ENCODE results near the gene TEX26. TPM values are rescaled to one million over a fixed set of nuclear protein-coding genes. Genes with fewer than 3 reads are reported as not detected.

TEX26 gene
- total RNA-seq, 3 donors from 2014 or later (not counting 1 experiment from before 2014, with no cell fraction given), result not detected

- H3K36me3 ChIP-seq (ENCODE audit: control insufficient read depth, insufficient read depth, low read length), result no peaks in the 10 kb centered on the region
- H3K27ac Mint-ChIP-seq, result no peak overlapping the region
- intact Hi-C loops (cut with micrococcal nuclease), result no loop called here
- no peak overlapping the region for H3K27ac ChIP-seq (ENCODE audit: low read length)
- TF ChIP-seq CTCF (IDR thresholded peaks at IDR 0.05), result no peak
- H3K4me1 Mint-ChIP-seq, result peaks cover 0 to 9% of the 10 kb centered on the region in 2 donors
- no peak overlapping the region for H3K4me3 Mint-ChIP-seq
- peaks cover 5% of the 10 kb centered on the region for H3K4me1 ChIP-seq (ENCODE audit: control insufficient read depth, insufficient read depth, low read length)
- DNase-seq (no peak), ATAC-seq (peak in 1 of 3 donors; percentile 4)
- H3K4me3 ChIP-seq (ENCODE audit: low read length), result no peak overlapping the region
- H3K27me3 Mint-ChIP-seq (ENCODE audit: low read depth in 2 of 2), result peaks cover 38 to 51% of the 10 kb centered on the region in 2 donors
- no peaks in the 10 kb centered on the region for H3K9me3 ChIP-seq (ENCODE audit: control insufficient read depth, insufficient read depth, low read length)
- H3K27me3 ChIP-seq (ENCODE audit: control insufficient read depth, insufficient read depth, low read length), result peaks cover 8% of the 10 kb centered on the region
- WGBS (ENCODE audit: insufficient coverage), result 48% methylated on average over 10 of the region's 10 CpGs
- no peaks in the 10 kb centered on the region for H3K36me3 Mint-ChIP-seq
- no peaks in the 10 kb centered on the region for H3K9me3 Mint-ChIP-seq
Observed at GRCh38 chr13:30907121-30907861, 25.2 kb upstream of the TEX26 start.

GRCh38 chr13:30908416-30908980, 24.0 kb upstream of the TEX26 start:
- H3K27me3 Mint-ChIP-seq (ENCODE audit: low read depth in 2 of 2), result peaks cover 38 to 53% of the 10 kb centered on the region in 2 donors
- no peak for TF ChIP-seq CTCF (IDR thresholded peaks at IDR 0.05)
- H3K27ac Mint-ChIP-seq, result no peak overlapping the region
- Histone ChIP-seq H3K4me3 (ENCODE audit: low read length) (no peak overlapping the region), H3K36me3 (ENCODE audit: control insufficient read depth, insufficient read depth, low read length) (no peaks in the 10 kb centered on the region), H3K27me3 (ENCODE audit: control insufficient read depth, insufficient read depth, low read length) (peaks cover 8% of the 10 kb centered on the region), H3K9me3 (ENCODE audit: control insufficient read depth, insufficient read depth, low read length) (no peaks in the 10 kb centered on the region), H3K4me1 (ENCODE audit: control insufficient read depth, insufficient read depth, low read length) (peaks cover 5% of the 10 kb centered on the region), H3K27ac (ENCODE audit: low read length) (no peak overlapping the region)
- peaks cover 0 to 9% of the 10 kb centered on the region in 2 donors for H3K4me1 Mint-ChIP-seq
- no peak for DNase-seq
- 22% methylated on average over 5 of the region's 5 CpGs for WGBS (ENCODE audit: insufficient coverage)
- H3K4me3 Mint-ChIP-seq, result no peak overlapping the region
- intact Hi-C loops (cut with micrococcal nuclease), result no loop called here
- H3K36me3 Mint-ChIP-seq, result no peaks in the 10 kb centered on the region
- no peaks in the 10 kb centered on the region for H3K9me3 Mint-ChIP-seq
- ATAC-seq, result no peak

GRCh38 chr13:30910676-30911075, 21.8 kb upstream of the TEX26 start:
- H3K27me3 ChIP-seq (ENCODE audit: control insufficient read depth, insufficient read depth, low read length), result peaks cover 4% of the 10 kb centered on the region
- H3K36me3 Mint-ChIP-seq, result no peaks in the 10 kb centered on the region
- TF ChIP-seq CTCF (IDR thresholded peaks at IDR 0.05), result no peak
- H3K9me3 Mint-ChIP-seq, result no peaks in the 10 kb centered on the region
- no peak overlapping the region for H3K4me3 Mint-ChIP-seq
- no peaks in the 10 kb centered on the region for H3K36me3 ChIP-seq (ENCODE audit: control insufficient read depth, insufficient read depth, low read length)
- no peak overlapping the region for H3K27ac ChIP-seq (ENCODE audit: low read length)
- DNase-seq (no peak), ATAC-seq (no peak)
- peaks cover 5% of the 10 kb centered on the region for H3K4me1 ChIP-seq (ENCODE audit: control insufficient read depth, insufficient read depth, low read length)
- WGBS (ENCODE audit: insufficient coverage), result 88% methylated on average over 2 of the region's 3 CpGs
- H3K9me3 ChIP-seq (ENCODE audit: control insufficient read depth, insufficient read depth, low read length), result no peaks in the 10 kb centered on the region
- no peak overlapping the region for H3K27ac Mint-ChIP-seq
- H3K4me3 ChIP-seq (ENCODE audit: low read length), result no peak overlapping the region
- H3K4me1 Mint-ChIP-seq, result peaks cover 0 to 5% of the 10 kb centered on the region in 2 donors
- intact Hi-C loops (cut with micrococcal nuclease), result no loop called here
- peaks cover 29 to 48% of the 10 kb centered on the region in 2 donors for H3K27me3 Mint-ChIP-seq (ENCODE audit: low read depth in 2 of 2)
